ENCODE data around the gene UNC79.
"Not testable (repeated sequence)": the region's sequence is repeated elsewhere in the genome, so short reads cannot be mapped to it uniquely, and the experiment has no call there.

The UNC79 gene

GRCh38 chr14:93430315-93431035, at the start of gene UNC79:
Gene UNC79, plus strand, starts transcription at chr14:93430939. Its CDS starts 91 bp downstream, at chr14:93431030.
- no peak for DNase-seq (ENCODE audit: low read depth)

- DNase-seq (ENCODE audit: low read depth) = no peak
Measured at GRCh38 chr14:93381644-93382043, 49.1 kb upstream of the UNC79 start.

- not testable (repeated sequence) for DNase-seq (ENCODE audit: low read depth)
Measured at GRCh38 chr14:93384256-93384655, 46.5 kb upstream of the UNC79 start.

GRCh38 chr14:93395231-93395630, 35.5 kb upstream of the UNC79 start:
- DNase-seq (ENCODE audit: low read depth) = no peak

- DNase-seq (ENCODE audit: low read depth) = no peak
Measured at GRCh38 chr14:93396456-93396855, 34.3 kb upstream of the UNC79 start.

GRCh38 chr14:93398491-93398890, 32.2 kb upstream of the UNC79 start:
- DNase-seq (ENCODE audit: low read depth) = no peak

- no peak for DNase-seq (ENCODE audit: low read depth)
Measured at GRCh38 chr14:93402951-93403350, 27.8 kb upstream of the UNC79 start.

- DNase-seq (ENCODE audit: low read depth) = no peak
Measured at GRCh38 chr14:93410021-93410420, 20.7 kb upstream of the UNC79 start.

- DNase-seq (ENCODE audit: low read depth) = no peak
Measured at GRCh38 chr14:93410893-93411292, 19.8 kb upstream of the UNC79 start.

- DNase-seq (ENCODE audit: low read depth) = not testable (repeated sequence)
Measured at GRCh38 chr14:93425136-93425535, 5.6 kb upstream of the UNC79 start.

GRCh38 chr14:93426750-93427149, 4.0 kb upstream of the UNC79 start:
- DNase-seq (ENCODE audit: low read depth) = no peak

- no peak for DNase-seq (ENCODE audit: low read depth)
Measured at GRCh38 chr14:93431036-93431670, 414 bp downstream of the UNC79 start.

- DNase-seq (ENCODE audit: low read depth) = no peak
Measured at GRCh38 chr14:93454224-93454623, 23.5 kb downstream of the UNC79 start.

GRCh38 chr14:93456356-93456755, 25.6 kb downstream of the UNC79 start:
- no peak for DNase-seq (ENCODE audit: low read depth)

- DNase-seq (ENCODE audit: low read depth) = no peak
Measured at GRCh38 chr14:93458234-93458633, 27.5 kb downstream of the UNC79 start.

GRCh38 chr14:93462479-93462878, 31.7 kb downstream of the UNC79 start:
- DNase-seq (ENCODE audit: low read depth) = no peak

GRCh38 chr14:93464271-93464670, 33.5 kb downstream of the UNC79 start:
- no peak for DNase-seq (ENCODE audit: low read depth)

- no peak for DNase-seq (ENCODE audit: low read depth)
Measured at GRCh38 chr14:93475471-93475870, 44.7 kb downstream of the UNC79 start.

- DNase-seq (ENCODE audit: low read depth) = no peak
Measured at GRCh38 chr14:93476305-93476704, 45.6 kb downstream of the UNC79 start.

GRCh38 chr14:93479074-93479473, 48.3 kb downstream of the UNC79 start:
- DNase-seq (ENCODE audit: low read depth) = not testable (repeated sequence)

- no peak for DNase-seq (ENCODE audit: low read depth)
Measured at GRCh38 chr14:93480867-93481266, 50.1 kb downstream of the UNC79 start.

- DNase-seq (ENCODE audit: low read depth) = peak; percentile 2
Measured at GRCh38 chr14:93481758-93482157, 51.0 kb downstream of the UNC79 start.

GRCh38 chr14:93490001-93490400, 59.3 kb downstream of the UNC79 start:
- no peak for DNase-seq (ENCODE audit: low read depth)

GRCh38 chr14:93493054-93493453, 62.3 kb downstream of the UNC79 start:
- DNase-seq (ENCODE audit: low read depth) = no peak
